LNCAP (cell line): Measurements from ENCODE around the gene CNST.

Experiments used
- CTCF ChIP-seq: fragments of 450-650 bp; IDR thresholded peaks from 2 replicates; pipeline ENCODE4 v1.5.1; 2017; ENCODE audit warnings: mild to moderate bottlenecking

The CNST gene

GRCh38 chr1:246647513-246647912 lies 81.3 kb downstream of the CNST start:
- TF ChIP-seq CTCF = no peak

GRCh38 chr1:246651012-246651695 lies 84.9 kb downstream of the CNST start:
- TF ChIP-seq CTCF = no peak

GRCh38 chr1:246658567-246658966 lies 92.3 kb downstream of the CNST start:
- no peak for TF ChIP-seq CTCF

- no peak for TF ChIP-seq CTCF
These were observed 93.4 kb downstream of the CNST start for GRCh38 chr1:246659594-246660140.

GRCh38 chr1:246661451-246661850 lies 95.2 kb downstream of the CNST start:
- TF ChIP-seq CTCF = no peak

GRCh38 chr1:246667773-246668172 lies 101.5 kb downstream of the CNST start:
- TF ChIP-seq CTCF = no peak

- no peak for TF ChIP-seq CTCF
These were observed 103.4 kb downstream of the CNST start for GRCh38 chr1:246669659-246670058.
